IPS-NIHi7 (cell line): Measurements from ENCODE around the gene COL23A1.
"Not testable (repeated sequence)": the region's sequence is repeated elsewhere in the genome, so short reads cannot be mapped to it uniquely, and the experiment has no call there.

ENCODE experiments used
- DNase-seq: peaks from one replicate; pipeline ENCODE4 v3.0.0; 2012; ENCODE audit warnings: mixed read lengths; ENCODE audit errors: extremely low spot score

The COL23A1 gene

DNA sequence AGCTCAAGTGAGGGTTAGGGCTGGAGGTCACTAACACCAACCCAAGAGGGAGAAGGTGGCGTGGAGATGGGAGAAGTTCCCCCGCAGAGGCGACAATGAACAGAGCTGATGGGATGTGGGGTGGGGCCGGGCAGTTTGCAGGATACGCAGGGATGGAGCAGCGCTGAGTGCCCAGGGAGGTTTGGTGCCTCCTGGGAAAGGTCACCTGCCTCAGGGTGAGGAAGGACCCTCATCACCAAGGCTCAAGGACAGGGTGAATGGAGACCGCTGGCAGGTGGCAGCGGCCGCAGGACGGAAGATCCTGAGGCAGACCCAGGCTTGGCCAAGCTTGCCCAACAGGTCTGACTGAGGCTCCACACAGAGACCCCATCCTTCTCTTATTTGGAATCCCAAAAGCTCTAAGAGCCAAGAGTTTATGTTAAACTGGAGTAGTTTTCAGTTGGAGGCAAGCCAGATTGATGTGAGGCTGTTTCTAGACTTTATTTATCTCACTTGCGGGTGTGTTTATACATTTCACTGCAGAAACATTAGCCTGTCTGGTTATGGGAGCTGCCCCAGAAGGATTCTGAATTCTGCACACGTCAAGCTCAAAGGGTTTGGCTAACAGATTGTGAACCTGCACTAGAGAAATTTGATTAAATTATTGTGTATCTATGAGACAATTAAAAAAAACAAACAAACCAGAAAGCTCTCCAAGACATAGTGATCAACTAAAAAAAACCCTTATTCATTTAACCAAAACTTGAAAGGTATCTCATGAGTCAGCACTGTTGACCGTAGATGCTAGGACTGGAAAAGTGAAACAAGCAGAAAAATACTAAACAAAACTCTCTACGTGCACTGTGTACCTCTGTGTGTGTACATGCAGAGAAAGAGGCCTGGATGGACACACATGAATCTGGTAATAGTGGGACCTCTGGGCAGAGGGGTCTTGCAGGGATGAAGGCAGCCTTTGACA lies 211.4 kb downstream of the COL23A1 start:
- DNase-seq = no peak

- no peak for DNase-seq
These were observed 212.5 kb downstream of the COL23A1 start for GRCh38 chr5:178377583-178378270.

DNA sequence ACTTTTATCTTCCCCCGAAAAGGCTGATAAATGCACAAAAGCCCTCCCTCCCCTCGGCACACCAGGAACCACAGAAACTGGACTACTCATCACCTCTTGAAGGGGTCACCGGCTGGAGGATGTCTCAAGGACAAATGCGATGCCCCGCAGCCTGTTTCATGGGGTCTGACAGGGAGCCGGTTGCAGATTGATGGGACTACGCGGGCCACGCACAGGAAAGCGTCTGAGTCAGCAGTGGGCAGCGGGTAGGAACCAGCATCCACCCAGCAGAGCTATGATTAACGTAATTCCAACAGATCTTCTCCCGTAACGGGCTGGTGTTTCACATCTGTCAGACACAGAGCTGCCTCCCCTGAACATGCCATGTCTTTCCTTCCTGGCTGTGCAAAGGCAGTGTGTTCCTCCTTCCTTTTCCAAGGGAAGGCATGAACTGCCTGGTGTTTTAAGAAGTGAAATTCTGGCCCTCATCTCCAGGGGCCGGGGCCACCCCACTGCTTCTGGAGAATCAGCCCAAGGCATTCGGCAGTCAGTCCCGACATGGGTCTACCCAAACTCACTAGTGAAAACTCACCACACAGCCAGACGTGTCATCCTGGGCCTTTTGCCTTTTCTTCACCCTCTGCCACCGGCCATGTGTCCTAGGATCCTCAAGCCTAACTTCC lies 213.1 kb downstream of the COL23A1 start:
- no peak for DNase-seq

DNA sequence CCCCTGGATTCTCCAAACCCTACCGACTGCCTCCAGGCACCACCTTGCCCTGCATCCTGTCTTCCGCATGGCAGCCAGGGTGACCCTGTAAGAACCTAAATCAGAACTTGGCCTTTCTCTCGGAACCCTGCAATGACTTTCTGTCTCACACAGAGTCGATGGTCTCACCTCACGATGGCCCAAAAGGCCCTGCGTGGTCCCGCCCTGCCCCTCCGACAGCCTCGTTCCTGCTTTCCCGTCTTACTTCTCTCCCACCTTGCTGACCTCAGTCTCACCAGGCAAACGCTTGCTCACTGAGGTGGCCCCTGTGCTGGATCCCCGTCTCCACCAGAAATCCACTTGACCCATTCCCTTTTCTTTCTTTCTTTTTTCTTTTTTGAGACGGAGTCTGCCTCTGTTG lies 214.8 kb downstream of the COL23A1 start:
- DNase-seq = no peak

DNA sequence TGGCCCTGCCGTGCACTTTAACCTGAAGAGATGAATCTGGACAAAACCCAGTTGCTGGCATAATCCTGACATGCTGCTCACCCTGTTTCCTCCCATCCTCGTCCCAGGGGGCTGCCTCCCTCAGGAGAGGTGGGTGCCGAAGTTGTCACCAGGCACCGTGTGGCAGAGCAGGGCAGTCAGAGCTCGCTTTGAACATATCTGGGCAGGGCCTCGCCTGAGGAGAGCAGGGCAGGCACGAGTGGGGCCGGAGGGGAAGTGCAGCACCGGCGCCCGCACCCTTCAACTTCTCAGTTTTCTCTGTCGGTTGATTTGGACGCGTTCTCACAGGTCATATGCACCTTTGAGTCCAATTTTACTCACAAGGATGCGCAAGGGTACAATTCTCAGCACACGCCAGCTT lies 216.5 kb downstream of the COL23A1 start:
- no peak for DNase-seq

GRCh38 chr5:178372142-178372571 lies 218.0 kb downstream of the COL23A1 start:
- DNase-seq = no peak

DNA sequence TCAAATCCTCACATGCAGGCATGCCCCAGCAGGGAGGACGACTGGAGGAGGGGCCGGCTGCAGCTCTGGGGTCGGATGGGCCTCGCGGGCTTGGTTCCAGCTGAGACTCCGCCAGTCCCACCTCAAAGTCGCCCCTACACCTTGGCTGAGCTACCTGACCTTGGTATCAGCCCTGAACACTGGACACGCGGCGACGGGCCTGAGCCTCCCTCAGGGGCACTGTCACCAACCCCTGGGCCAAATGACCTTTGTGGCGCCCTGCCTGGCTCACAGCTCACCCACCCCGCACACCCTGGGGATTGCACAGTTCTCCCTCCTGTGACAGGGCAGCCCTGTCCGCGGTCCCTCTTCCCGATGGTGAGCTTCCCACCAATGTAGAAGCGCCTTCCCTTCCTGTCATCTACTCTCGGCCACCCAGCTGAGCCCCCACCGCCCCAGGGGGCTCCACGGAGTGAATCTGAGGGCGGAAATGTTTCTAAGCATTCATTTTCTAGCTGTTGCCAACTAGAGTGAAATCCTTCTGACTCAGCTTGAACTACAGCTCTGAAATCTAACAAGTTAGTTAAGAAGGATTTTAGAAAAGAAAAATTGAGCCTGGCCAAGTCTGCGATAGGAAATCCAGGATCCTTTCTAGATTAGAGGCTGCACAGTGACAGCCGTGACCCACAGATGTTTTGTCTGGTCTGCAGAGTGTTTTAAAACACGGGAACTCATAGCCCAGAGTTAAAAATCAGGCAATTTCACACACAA lies 218.7 kb downstream of the COL23A1 start:
- no peak for DNase-seq

DNA sequence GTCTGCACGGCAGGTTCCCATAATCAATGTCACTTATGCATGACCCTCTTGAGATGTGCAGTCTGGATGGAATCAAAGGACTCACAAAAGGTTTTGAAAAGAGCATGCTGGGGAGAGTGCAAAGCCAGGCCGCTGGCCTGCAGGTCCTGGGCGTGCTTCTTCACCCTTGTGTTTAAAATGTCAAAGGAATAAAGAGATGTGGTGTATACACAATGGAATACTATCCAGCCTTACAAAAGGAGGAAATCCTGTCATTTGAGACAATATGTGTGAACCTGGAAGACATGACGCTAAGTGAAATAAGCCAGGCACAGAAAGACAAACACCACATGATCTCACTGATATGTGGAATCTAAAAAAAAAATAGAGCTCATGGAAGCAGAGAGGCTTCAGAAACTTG lies 220.1 kb downstream of the COL23A1 start:
- no peak for DNase-seq

DNA sequence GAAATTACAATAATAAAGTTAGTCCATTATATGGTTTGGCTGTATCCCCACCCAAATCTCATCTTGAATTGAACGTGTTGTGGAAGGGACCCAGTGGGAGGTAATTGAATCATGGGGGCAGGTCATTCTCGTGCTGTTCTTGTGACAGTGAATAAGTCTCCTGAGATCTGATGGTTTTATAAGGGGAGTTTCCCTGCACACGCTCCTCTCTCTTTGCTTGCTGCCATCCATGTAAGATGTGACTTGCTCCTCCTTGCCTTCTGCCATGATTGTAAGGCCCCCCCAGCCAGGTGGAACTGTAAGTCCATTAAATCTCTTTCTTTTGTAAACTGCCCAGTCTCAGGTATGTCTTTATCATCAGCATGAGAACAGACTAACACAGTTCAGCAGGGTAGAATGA lies 220.7 kb downstream of the COL23A1 start:
- DNase-seq = not testable (repeated sequence)

- no peak for DNase-seq
These were observed 221.4 kb downstream of the COL23A1 start for GRCh38 chr5:178368716-178369300.

DNA sequence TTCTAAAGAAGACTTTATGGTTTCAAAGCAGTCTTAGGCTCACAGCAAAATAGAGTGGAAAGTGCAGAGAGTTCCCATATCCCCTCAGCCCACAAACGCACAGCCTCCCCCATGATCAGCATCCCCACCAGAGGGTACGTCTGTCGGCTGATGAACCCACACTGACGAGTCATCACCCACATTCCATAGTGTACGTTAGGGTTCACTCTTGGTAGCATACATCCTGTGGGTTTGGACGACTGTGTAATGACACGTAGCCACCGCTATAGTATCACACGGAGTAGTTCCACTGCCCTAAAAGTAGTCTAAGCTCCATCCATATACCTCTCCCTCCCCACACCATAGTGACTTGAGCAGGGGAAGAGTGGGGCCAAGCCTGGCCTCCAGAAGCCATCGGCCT lies 221.9 kb downstream of the COL23A1 start:
- no peak for DNase-seq

- DNase-seq = no peak
These were observed 222.5 kb downstream of the COL23A1 start for GRCh38 chr5:178367736-178368120.

DNA sequence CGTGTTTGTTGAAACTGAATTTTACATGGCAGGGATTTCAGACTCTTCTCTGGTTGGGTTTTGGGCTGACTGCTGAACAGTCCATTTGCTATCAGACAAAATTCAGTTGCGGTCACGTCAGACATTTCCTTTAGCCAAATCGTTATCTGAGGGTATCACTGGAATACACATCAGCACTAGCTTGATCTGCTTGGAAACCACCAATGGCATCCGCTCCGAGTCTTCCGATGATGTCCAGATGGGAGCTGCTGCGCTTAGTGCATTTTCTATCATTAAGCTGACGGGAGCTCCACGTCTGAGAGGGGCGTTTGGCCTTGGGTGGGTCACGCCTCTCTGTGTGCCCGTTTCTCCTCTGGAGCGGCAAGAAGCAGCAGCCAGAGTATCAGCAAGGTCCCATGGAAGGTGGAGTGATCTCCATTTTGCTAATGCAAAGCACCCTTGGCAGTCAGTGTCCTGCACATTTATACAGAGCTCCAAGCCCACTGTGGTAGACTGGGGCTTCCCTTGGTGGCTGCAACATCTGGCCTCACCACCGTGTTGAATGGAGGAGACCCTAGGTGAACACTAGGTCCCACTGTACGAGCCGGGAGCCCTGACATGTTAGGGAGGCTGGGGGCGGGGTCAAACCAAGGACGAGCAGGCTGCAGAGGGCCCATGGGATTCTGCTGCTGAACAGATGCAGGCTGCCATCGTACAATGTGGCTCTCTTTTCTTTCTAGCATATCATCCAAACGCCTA lies 223.0 kb downstream of the COL23A1 start:
- no peak for DNase-seq

GRCh38 chr5:178365501-178366440 lies 224.4 kb downstream of the COL23A1 start:
- DNase-seq = no peak

- DNase-seq = no peak
These were observed 225.9 kb downstream of the COL23A1 start for GRCh38 chr5:178364326-178364675.

DNA sequence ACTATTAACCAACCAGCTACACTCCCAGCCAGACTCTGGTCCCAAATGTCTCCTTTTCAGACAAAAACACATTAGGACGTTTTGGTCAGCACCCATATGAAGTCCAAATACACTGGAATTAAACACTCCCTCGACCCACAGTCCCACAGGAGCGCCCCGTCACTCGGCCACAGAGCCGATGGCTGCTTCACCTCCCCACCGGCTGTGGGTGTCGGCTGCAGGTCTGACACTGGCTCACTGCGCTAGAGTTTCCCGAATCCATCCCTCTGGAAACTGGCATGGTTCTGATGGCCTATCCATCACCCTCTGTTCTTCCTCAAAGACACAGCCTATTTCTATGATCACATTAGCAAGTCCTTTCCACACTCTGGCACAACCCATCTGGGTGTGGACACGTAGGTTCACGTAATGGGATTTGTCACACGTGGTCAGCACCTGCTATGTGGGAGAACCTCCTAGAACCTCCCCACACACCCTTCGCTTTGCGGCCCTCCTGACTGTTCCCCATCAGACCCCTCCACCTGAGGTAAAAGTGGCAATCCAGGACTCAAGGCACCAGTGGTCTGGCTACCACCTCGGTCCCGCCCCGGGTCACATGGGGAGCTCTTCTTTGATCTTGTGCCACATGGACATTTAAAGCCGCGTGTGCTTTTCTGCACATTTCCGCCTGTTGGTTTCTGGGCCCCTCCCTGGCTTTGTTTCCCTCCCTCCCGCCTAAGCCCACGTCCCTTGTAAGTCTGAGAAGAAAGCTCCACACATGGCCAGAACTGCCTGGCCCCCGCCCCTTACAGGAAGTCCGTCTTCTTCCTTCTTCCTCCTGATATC lies 226.5 kb downstream of the COL23A1 start:
- DNase-seq = no peak

- no peak for DNase-seq
These were observed 228.3 kb downstream of the COL23A1 start for GRCh38 chr5:178361657-178362445.

- DNase-seq = no peak
These were observed 229.3 kb downstream of the COL23A1 start for GRCh38 chr5:178360926-178361235.
